ENCODE data around the gene REG4.

The REG4 gene

GRCh38 chr1:119745034-119745433 lies 66.2 kb downstream of the REG4 start:
- H3K9me2 ChIP-seq (replicated peaks; ENCODE audit: low read depth, low read length): no peaks in the 10 kb centered on the region
- H3K9ac ChIP-seq (ENCODE audit: low read depth, low read length, poor library complexity, severe bottlenecking): no peak overlapping the region
- H3K4me3 ChIP-seq (ENCODE audit: low read length, poor library complexity, severe bottlenecking): no peak overlapping the region
- peaks cover 48% of the 10 kb centered on the region; the same call in 1 of the 2 replicates for H3K36me3 ChIP-seq (ENCODE audit: insufficient read depth, low read length)
- no peak overlapping the region for H2AFZ ChIP-seq (ENCODE audit: low read length)
- H4K20me1 ChIP-seq (ENCODE audit: insufficient read depth, low read length, poor library complexity, severe bottlenecking): no peaks in the 10 kb centered on the region
- H3K4me2 ChIP-seq (ENCODE audit: low read depth, low read length, poor library complexity, severe bottlenecking): no peak overlapping the region
- no peaks in the 10 kb centered on the region for H3K4me1 ChIP-seq (ENCODE audit: insufficient read depth, low read length, poor library complexity, severe bottlenecking)
- no peaks in the 10 kb centered on the region for H3K79me2 ChIP-seq (ENCODE audit: insufficient read depth, low read length)
- no peak for TF ChIP-seq EZH2phosphoT487 (IDR thresholded peaks at IDR 0.05; ENCODE audit: borderline replicate concordance)
- no peak for TF ChIP-seq CTCF (conservative IDR thresholded peaks at IDR 0.05; ENCODE audit: low read length)
- no peaks in the 10 kb centered on the region for H3K27me3 ChIP-seq (ENCODE audit: insufficient read depth, low read length, poor library complexity, severe bottlenecking)
- no peaks in the 10 kb centered on the region for H3F3A ChIP-seq (ENCODE audit: low read depth)
- H3K9me3 ChIP-seq (ENCODE audit: insufficient read depth, low read depth, low read length): no peaks in the 10 kb centered on the region

- Histone ChIP-seq H3K9me2 (replicated peaks; ENCODE audit: low read depth, low read length) (no peaks in the 10 kb centered on the region), H3K9me3 (ENCODE audit: insufficient read depth, low read depth, low read length) (no peaks in the 10 kb centered on the region), H3K27me3 (ENCODE audit: insufficient read depth, low read length, poor library complexity, severe bottlenecking) (no peaks in the 10 kb centered on the region), H3F3A (ENCODE audit: low read depth) (no peaks in the 10 kb centered on the region), H3K4me1 (ENCODE audit: insufficient read depth, low read length, poor library complexity, severe bottlenecking) (no peaks in the 10 kb centered on the region), H3K4me3 (ENCODE audit: low read length, poor library complexity, severe bottlenecking) (no peak overlapping the region), H4K20me1 (ENCODE audit: insufficient read depth, low read length, poor library complexity, severe bottlenecking) (no peaks in the 10 kb centered on the region), H3K36me3 (ENCODE audit: insufficient read depth, low read length) (peaks cover 53% of the 10 kb centered on the region; the same call in 1 of the 2 replicates), H3K9ac (ENCODE audit: low read depth, low read length, poor library complexity, severe bottlenecking) (no peak overlapping the region), H2AFZ (ENCODE audit: low read length) (no peak overlapping the region), H3K4me2 (ENCODE audit: low read depth, low read length, poor library complexity, severe bottlenecking) (no peak overlapping the region), H3K79me2 (ENCODE audit: insufficient read depth, low read length) (no peaks in the 10 kb centered on the region)
- no peak for TF ChIP-seq CTCF (conservative IDR thresholded peaks at IDR 0.05; ENCODE audit: low read length)
- TF ChIP-seq EZH2phosphoT487 (IDR thresholded peaks at IDR 0.05; ENCODE audit: borderline replicate concordance): no peak
These were observed 66.7 kb downstream of the REG4 start for GRCh38 chr1:119744598-119744942.
